Measurements from ENCODE around the gene CCND1.

DNA sequence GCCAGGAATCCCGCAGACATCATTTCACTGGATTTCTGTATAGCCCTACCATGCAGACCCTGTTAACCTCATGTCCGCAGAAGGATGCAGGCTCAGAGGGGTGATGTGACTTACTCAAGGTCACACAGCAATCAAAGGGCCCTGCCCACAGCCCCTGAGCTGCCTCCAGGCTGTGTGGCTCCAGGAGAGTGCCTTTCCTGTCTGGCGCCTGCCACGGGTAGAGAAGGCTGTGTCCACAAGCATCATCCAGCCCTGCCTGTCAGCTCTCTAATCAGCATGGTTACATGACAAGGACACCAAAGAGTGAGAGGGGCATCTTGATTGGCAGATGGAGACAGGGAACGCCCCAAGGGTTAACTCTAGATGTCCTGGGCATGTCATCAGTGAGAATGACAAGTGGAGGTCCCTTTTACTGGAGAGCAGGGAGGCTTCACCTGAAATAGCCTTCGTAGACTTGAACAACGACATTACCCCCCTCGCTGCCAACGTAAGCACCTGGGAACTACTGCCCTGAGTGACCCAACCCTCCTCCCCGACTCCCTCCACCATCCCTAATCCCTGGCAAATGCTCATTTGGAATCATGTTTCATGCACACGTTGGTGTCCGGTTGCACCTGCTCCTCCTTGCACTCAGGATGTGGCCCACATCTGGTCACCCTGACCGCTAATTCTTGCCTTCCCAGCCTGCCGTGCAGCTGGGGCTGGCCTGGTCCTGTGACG, 56.0 kb downstream of the CCND1 start:
- no peak for TF ChIP-seq CTCF (conservative IDR thresholded peaks at IDR 0.05 in 1 of 2, IDR thresholded peaks at IDR 0.05 in 1 of 2; ENCODE audit: low read depth in 1 of 2, low read length in 2 of 2)
- no peak for TF ChIP-seq EZH2 (IDR thresholded peaks at IDR 0.05; ENCODE audit: low read length, missing control alignments)
